Spinal cord (tissue), 10 donors: ENCODE results near the gene ABCG8. TPM values are rescaled to one million over a fixed set of nuclear protein-coding genes. Genes with fewer than 3 reads are reported as not detected.

ENCODE experiments used
- DNase-seq, 6 donors: peaks; one replicate each; pipeline versions ENCODE4 v3.0.0 to v3.0.0-alpha.2; 2013 to 2015; ENCODE audit warnings: low spot score in 6 of 6, low read depth in 4 of 6
- H3K27ac ChIP-seq: one replicate; pipeline ENCODE4 v1.5.1; 2013; ENCODE audit warnings: low read depth, low read length, control low read depth
- H3K27me3 ChIP-seq: one replicate; pipeline ENCODE4 v1.6.1; 2013; ENCODE audit warnings: low read length; ENCODE audit not compliant: control insufficient read depth, insufficient read depth
- H3K36me3 ChIP-seq: one replicate; pipeline ENCODE4 v1.6.1; 2013; ENCODE audit warnings: low read length; ENCODE audit not compliant: control insufficient read depth, insufficient read depth
- H3K4me1 ChIP-seq: one replicate; pipeline ENCODE4 v1.6.1; 2013; ENCODE audit warnings: low read length; ENCODE audit not compliant: control insufficient read depth, insufficient read depth
- H3K4me3 ChIP-seq: one replicate; pipeline ENCODE4 v1.5.1; 2013; ENCODE audit warnings: low read depth, low read length, control low read depth
- H3K9me3 ChIP-seq: one replicate; pipeline ENCODE4 v1.6.1; 2013; ENCODE audit warnings: low read length; ENCODE audit not compliant: control insufficient read depth, insufficient read depth
- WGBS: methylation state at CpG from one replicate; pipeline ENCODE4 v1.1.5; 2013; ENCODE audit warnings: missing lambda C conversion rate; ENCODE audit not compliant: insufficient coverage; 5-methylcytosine and 5-hydroxymethylcytosine counted together
- polyA plus RNA-seq, 2 donors: library from polyadenylated mRNA; unstranded; fragments of 120-200 nt; gene quantifications; one replicate each; pipeline ENCODE4 v1.2.1, GENCODE V29; 2013; ENCODE audit not compliant: insufficient read length in 2 of 2
- total RNA-seq, 2 donors: library from RNA; depleted of rRNA in 1 of 2; stranded (reverse); fragments of 120-200 nt in 1 of 2; fragments of >200 nt in 1 of 2; gene quantifications; one replicate each; pipeline versions ENCODE4 v1.2.3 to v1.2.4, GENCODE V29; 2013 to 2014
- donor health status: healthy.

ABCG8 gene
- total and polyA plus RNA-seq, 4 donors = 0.33 to 1.7 (median 1.2) TPM

- WGBS = 80% methylated on average over 5 of the region's 14 CpGs
- DNase-seq = no peak
Observed at GRCh38 chr2:43839776-43840564, 1.2 kb downstream of the ABCG8 start.

GRCh38 chr2:43840965-43841364 is 2.2 kb downstream of the ABCG8 start:
- Histone ChIP-seq H3K27me3 (no peaks in the 10 kb centered on the region), H3K36me3 (no peaks in the 10 kb centered on the region)
- DNase-seq = no peak

More at GRCh38 chr2:43839776-43840564, 1.2 kb downstream of the ABCG8 start:
- Histone ChIP-seq H3K9me3 (no peaks in the 10 kb centered on the region), H3K27ac (no peak overlapping the region), H3K4me1 (no peaks in the 10 kb centered on the region), H3K27me3 (no peaks in the 10 kb centered on the region), H3K4me3 (no peak overlapping the region), H3K36me3 (no peaks in the 10 kb centered on the region)

GRCh38 chr2:43841949-43842865 is 3.4 kb downstream of the ABCG8 start:
- Histone ChIP-seq H3K4me1 (no peaks in the 10 kb centered on the region), H3K4me3 (no peak overlapping the region), H3K27me3 (no peaks in the 10 kb centered on the region), H3K27ac (no peak overlapping the region), H3K9me3 (no peaks in the 10 kb centered on the region), H3K36me3 (no peaks in the 10 kb centered on the region)
- no peak for DNase-seq
- 96% methylated on average over 9 of the region's 14 CpGs for WGBS

More at GRCh38 chr2:43840965-43841364, 2.2 kb downstream of the ABCG8 start:
- 76% methylated on average over 5 of the region's 5 CpGs for WGBS
- Histone ChIP-seq H3K27ac (no peak overlapping the region), H3K4me3 (no peak overlapping the region), H3K4me1 (no peaks in the 10 kb centered on the region), H3K9me3 (no peaks in the 10 kb centered on the region)

GRCh38 chr2:43842866-43843226 is 4.1 kb downstream of the ABCG8 start:
- DNase-seq = no peak
- Histone ChIP-seq H3K4me3 (no peak overlapping the region), H3K4me1 (no peaks in the 10 kb centered on the region), H3K36me3 (no peaks in the 10 kb centered on the region), H3K27me3 (no peaks in the 10 kb centered on the region), H3K9me3 (no peaks in the 10 kb centered on the region), H3K27ac (no peak overlapping the region)
- WGBS = 91% methylated on average over 4 of the region's 9 CpGs

- Histone ChIP-seq H3K27ac (no peak overlapping the region), H3K4me3 (no peak overlapping the region), H3K4me1 (no peaks in the 10 kb centered on the region), H3K36me3 (no peaks in the 10 kb centered on the region), H3K27me3 (no peaks in the 10 kb centered on the region), H3K9me3 (no peaks in the 10 kb centered on the region)
- DNase-seq = no peak
- WGBS = no CpG with 5 or more reads among the region's 1 CpG
Observed at GRCh38 chr2:43845181-43845580, 6.4 kb downstream of the ABCG8 start.

- Histone ChIP-seq H3K27ac (no peak overlapping the region), H3K36me3 (no peaks in the 10 kb centered on the region), H3K4me3 (no peak overlapping the region), H3K4me1 (no peaks in the 10 kb centered on the region), H3K27me3 (no peaks in the 10 kb centered on the region), H3K9me3 (no peaks in the 10 kb centered on the region)
- WGBS = 94% methylated on average over 5 of the region's 5 CpGs
- no peak for DNase-seq
Observed at GRCh38 chr2:43846140-43846793, 7.5 kb downstream of the ABCG8 start.

GRCh38 chr2:43848214-43848613 is 9.4 kb downstream of the ABCG8 start:
- H3K9me3 ChIP-seq = no peaks in the 10 kb centered on the region
- no peak overlapping the region for H3K27ac ChIP-seq
- no peaks in the 10 kb centered on the region for H3K36me3 ChIP-seq
- no peak overlapping the region for H3K4me3 ChIP-seq
- H3K27me3 ChIP-seq = no peaks in the 10 kb centered on the region
- no peak for DNase-seq
- WGBS = 90% methylated on average over 1 of the region's 1 CpG
- no peaks in the 10 kb centered on the region for H3K4me1 ChIP-seq

GRCh38 chr2:43851011-43851980 is 12.5 kb downstream of the ABCG8 start:
- no peaks in the 10 kb centered on the region for H3K36me3 ChIP-seq
- DNase-seq = peak in 1 of 6 donors; percentile 71
- peaks cover 3% of the 10 kb centered on the region for H3K27me3 ChIP-seq
- no peaks in the 10 kb centered on the region for H3K4me1 ChIP-seq
- 91% methylated on average over 18 of the region's 20 CpGs for WGBS
- H3K4me3 ChIP-seq = no peak overlapping the region
- H3K9me3 ChIP-seq = no peaks in the 10 kb centered on the region
- H3K27ac ChIP-seq = no peak overlapping the region
